Measurements from ENCODE around the gene TTC13.

The TTC13 gene

DNA sequence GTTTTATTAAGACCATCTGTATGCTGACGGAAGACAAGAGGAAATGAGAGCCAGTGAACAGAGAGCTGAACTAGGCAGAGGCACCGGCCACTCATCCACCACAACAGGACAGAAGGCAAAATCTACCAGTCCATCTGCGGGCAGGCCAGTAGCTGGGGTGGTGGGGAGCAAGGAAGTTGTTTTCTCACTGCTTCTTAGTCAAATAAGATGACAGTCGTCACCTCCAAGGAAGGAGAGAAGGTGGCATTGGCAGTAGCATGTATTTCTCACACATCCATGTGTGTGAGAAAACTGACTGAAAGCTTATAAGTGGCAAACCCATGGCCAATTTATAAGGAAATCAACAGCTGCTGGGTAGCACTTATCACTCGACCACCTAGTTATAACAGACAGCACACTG is 8.2 kb downstream of the TTC13 start:
- no peak overlapping the region for H3K9ac ChIP-seq
- peaks cover 11% of the 10 kb centered on the region for H3K4me1 ChIP-seq (ENCODE audit: low read depth, poor library complexity, severe bottlenecking)
- H3K4me2 ChIP-seq = no peak overlapping the region
- H2AFZ ChIP-seq (ENCODE audit: low read depth) = no peak overlapping the region
- H3K79me2 ChIP-seq (ENCODE audit: insufficient read depth, low read depth) = peaks cover 5% of the 10 kb centered on the region; the same call in 1 of the 2 replicates
- no peaks in the 10 kb centered on the region for H3K36me3 ChIP-seq (ENCODE audit: insufficient read depth)
- H3K27me3 ChIP-seq (ENCODE audit: insufficient read depth, low read depth) = no peaks in the 10 kb centered on the region
- no peak overlapping the region for H3K4me3 ChIP-seq (IDR thresholded peaks at IDR 0.05; ENCODE audit: insufficient read depth, low read depth, low read length)
- TF ChIP-seq, protein P1, sequence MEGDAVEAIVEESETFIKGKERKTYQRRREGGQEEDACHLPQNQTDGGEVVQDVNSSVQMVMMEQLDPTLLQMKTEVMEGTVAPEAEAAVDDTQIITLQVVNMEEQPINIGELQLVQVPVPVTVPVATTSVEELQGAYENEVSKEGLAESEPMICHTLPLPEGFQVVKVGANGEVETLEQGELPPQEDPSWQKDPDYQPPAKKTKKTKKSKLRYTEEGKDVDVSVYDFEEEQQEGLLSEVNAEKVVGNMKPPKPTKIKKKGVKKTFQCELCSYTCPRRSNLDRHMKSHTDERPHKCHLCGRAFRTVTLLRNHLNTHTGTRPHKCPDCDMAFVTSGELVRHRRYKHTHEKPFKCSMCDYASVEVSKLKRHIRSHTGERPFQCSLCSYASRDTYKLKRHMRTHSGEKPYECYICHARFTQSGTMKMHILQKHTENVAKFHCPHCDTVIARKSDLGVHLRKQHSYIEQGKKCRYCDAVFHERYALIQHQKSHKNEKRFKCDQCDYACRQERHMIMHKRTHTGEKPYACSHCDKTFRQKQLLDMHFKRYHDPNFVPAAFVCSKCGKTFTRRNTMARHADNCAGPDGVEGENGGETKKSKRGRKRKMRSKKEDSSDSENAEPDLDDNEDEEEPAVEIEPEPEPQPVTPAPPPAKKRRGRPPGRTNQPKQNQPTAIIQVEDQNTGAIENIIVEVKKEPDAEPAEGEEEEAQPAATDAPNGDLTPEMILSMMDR (conservative IDR thresholded peaks at IDR 0.05; ENCODE audit: low read depth, low read length) = no peak
- H4K20me1 ChIP-seq (ENCODE audit: insufficient read depth) = no peaks in the 10 kb centered on the region
- H3K27ac ChIP-seq = no peak overlapping the region

DNA sequence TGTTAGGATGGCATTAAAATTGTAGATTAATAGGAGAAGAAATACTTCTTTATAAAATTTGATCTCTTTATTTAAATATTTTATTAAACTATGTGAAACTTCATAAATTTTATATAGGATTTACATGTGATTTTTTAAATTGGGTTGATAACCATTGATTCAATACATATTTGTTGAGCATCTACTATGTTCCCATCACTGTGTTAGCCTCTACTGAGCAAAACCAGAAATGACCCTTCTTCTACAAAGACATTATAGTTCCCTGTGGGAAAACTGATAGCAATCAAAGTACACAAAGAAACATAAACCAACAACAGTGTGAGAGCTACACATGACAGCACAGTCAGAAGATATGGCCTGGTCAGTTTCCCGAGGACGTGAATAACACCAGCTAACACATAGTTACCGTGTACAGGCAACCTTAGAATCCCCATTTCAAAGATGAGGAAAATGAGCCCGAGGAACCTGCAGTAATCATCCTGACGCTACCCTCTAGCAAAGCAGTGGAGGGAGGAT is 12.2 kb downstream of the TTC13 start:
- no peak overlapping the region for H3K4me3 ChIP-seq (IDR thresholded peaks at IDR 0.05; ENCODE audit: insufficient read depth, low read depth, low read length)
- no peak overlapping the region for H3K4me2 ChIP-seq
- H4K20me1 ChIP-seq (ENCODE audit: insufficient read depth) = no peaks in the 10 kb centered on the region
- no peaks in the 10 kb centered on the region for H3K27me3 ChIP-seq (ENCODE audit: insufficient read depth, low read depth)
- no peak overlapping the region for H2AFZ ChIP-seq (ENCODE audit: low read depth)
- H3K79me2 ChIP-seq (ENCODE audit: insufficient read depth, low read depth) = no peaks in the 10 kb centered on the region
- no peaks in the 10 kb centered on the region for H3K36me3 ChIP-seq (ENCODE audit: insufficient read depth)
- H3K4me1 ChIP-seq (ENCODE audit: low read depth, poor library complexity, severe bottlenecking) = no peaks in the 10 kb centered on the region
- H3K9ac ChIP-seq = no peak overlapping the region
- TF ChIP-seq, protein P1 (conservative IDR thresholded peaks at IDR 0.05; ENCODE audit: low read depth, low read length) = no peak
- H3K27ac ChIP-seq = no peak overlapping the region

DNA sequence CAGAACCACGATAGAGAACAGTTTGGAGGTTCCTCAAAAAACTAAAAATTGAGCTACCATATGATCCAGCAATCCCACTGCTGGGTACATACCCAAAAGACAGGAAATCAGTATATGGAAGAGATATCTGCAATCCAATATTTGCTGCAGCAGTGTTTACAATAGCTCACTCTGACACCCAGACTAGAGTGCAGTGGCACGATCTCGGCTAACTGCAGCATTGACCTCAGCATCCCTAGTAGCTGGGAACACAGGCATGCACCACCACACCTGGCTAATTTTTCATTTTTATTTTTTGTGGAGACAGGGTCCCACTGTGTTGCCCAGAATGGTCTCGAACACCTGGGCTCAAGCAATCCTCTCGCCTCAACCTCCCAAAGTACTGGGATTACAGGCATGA is 13.1 kb downstream of the TTC13 start:
- Histone ChIP-seq H3K4me2 (no peak overlapping the region), H4K20me1 (ENCODE audit: insufficient read depth) (no peaks in the 10 kb centered on the region), H3K4me3 (IDR thresholded peaks at IDR 0.05; ENCODE audit: insufficient read depth, low read depth, low read length) (no peak overlapping the region), H3K36me3 (ENCODE audit: insufficient read depth) (no peaks in the 10 kb centered on the region), H3K27me3 (ENCODE audit: insufficient read depth, low read depth) (no peaks in the 10 kb centered on the region), H2AFZ (ENCODE audit: low read depth) (no peak overlapping the region), H3K79me2 (ENCODE audit: insufficient read depth, low read depth) (no peaks in the 10 kb centered on the region), H3K27ac (no peak overlapping the region), H3K9ac (no peak overlapping the region), H3K4me1 (ENCODE audit: low read depth, poor library complexity, severe bottlenecking) (no peaks in the 10 kb centered on the region)
- TF ChIP-seq, protein P1 (conservative IDR thresholded peaks at IDR 0.05; ENCODE audit: low read depth, low read length) = no peak

DNA sequence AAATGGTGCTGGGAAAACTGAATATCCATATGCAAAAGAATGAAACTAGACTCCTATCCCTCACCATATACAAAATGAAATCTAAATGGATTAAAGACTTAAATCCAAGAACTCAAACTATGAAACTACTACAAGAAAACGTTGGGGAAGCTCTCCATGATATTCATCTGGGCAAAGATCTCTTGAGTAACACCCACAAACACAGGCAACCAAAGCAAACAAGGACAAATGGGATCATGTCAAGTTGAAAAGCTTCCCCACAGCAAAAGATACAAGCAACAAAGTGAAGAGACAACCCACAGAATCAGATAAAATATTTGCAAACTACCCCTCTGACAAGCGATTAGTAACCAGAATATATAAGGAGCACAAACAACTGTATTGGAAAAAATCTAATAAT is 13.8 kb downstream of the TTC13 start:
- Histone ChIP-seq H3K9ac (no peak overlapping the region), H3K4me2 (no peak overlapping the region), H3K4me1 (ENCODE audit: low read depth, poor library complexity, severe bottlenecking) (no peaks in the 10 kb centered on the region), H4K20me1 (ENCODE audit: insufficient read depth) (no peaks in the 10 kb centered on the region), H3K36me3 (ENCODE audit: insufficient read depth) (no peaks in the 10 kb centered on the region), H3K79me2 (ENCODE audit: insufficient read depth, low read depth) (no peaks in the 10 kb centered on the region), H3K27me3 (ENCODE audit: insufficient read depth, low read depth) (no peaks in the 10 kb centered on the region), H2AFZ (ENCODE audit: low read depth) (no peak overlapping the region), H3K27ac (no peak overlapping the region), H3K4me3 (IDR thresholded peaks at IDR 0.05; ENCODE audit: insufficient read depth, low read depth, low read length) (no peak overlapping the region)
- TF ChIP-seq, protein P1 (conservative IDR thresholded peaks at IDR 0.05; ENCODE audit: low read depth, low read length) = no peak

Data from KMS-11 (cell line).